Sigmoid colon (tissue), 7 donors: Measurements from ENCODE around the gene HMBS. TPM values are rescaled to one million over a fixed set of nuclear protein-coding genes. Genes with fewer than 3 reads are reported as not detected.
"Not testable (repeated sequence)": the region's sequence is repeated elsewhere in the genome, so short reads cannot be mapped to it uniquely, and the experiment has no call there.

Source experiments
- DNase-seq: peaks from one replicate; pipeline ENCODE4 v3.0.0-alpha.2; 2019
- H3K27ac ChIP-seq, 4 donors: fragments of 200-600 bp; sonication (generic); one replicate each; pipeline ENCODE4 v1.5.1; 2016 to 2019; ENCODE audit warnings: mild to moderate bottlenecking in 1 of 4
- H3K27me3 ChIP-seq, 3 donors: fragments of 200-600 bp; sonication (generic); one replicate each; pipeline ENCODE4 v1.5.1; 2019; ENCODE audit warnings: mild to moderate bottlenecking in 1 of 3
- H3K36me3 ChIP-seq, 4 donors: fragments of 200-600 bp; sonication (generic); one replicate each; pipeline ENCODE4 v1.5.1; 2016 to 2019
- H3K4me1 ChIP-seq, 4 donors: fragments of 200-600 bp; sonication (generic); one replicate each; pipeline ENCODE4 v1.5.1; 2017 to 2019
- H3K4me3 ChIP-seq, 4 donors: fragments of 200-600 bp; sonication (generic); one replicate each; pipeline ENCODE4 v1.5.1; 2017 to 2019; ENCODE audit warnings: mild to moderate bottlenecking in 2 of 4, moderate library complexity in 1 of 4
- H3K9me3 ChIP-seq, 4 donors: fragments of 200-600 bp in 3 of 4; sonication (generic) in 3 of 4; one replicate each; pipeline versions ENCODE4 v1.5.1 to v1.6.1; 2013 to 2019
- EP300 ChIP-seq, 4 donors: sonication (generic); formaldehyde crosslinking; IDR thresholded peaks; one replicate each; pipeline ENCODE4 v1.6.1; 2017; ENCODE audit warnings: antibody characterized with exemption in 4 of 4
- POLR2A ChIP-seq, 2 donors: fragments of 450-650 bp; IDR thresholded peaks; one replicate each; pipeline ENCODE4 v1.6.1; 2016; ENCODE audit warnings: antibody characterized with exemption in 2 of 2, mild to moderate bottlenecking in 2 of 2, moderate library complexity in 2 of 2
- POLR2AphosphoS5 ChIP-seq, 4 donors: sonication (generic); formaldehyde crosslinking; IDR thresholded peaks; one replicate each; pipeline ENCODE4 v1.6.1; 2017; ENCODE audit warnings: antibody characterized with exemption in 4 of 4
- WGBS, 2 donors: extraction: QIAGEN DNeasy Blood & Tissue Kit; methylation state at CpG; one replicate each; pipeline ENCODE4 v1.1.7; 2013; 5-methylcytosine and 5-hydroxymethylcytosine counted together
- intact Hi-C: fragments of 100-400 bp; cut with DNase I; formaldehyde crosslinking; loops from one replicate; pipeline ENCODE4 v1.15.1; 2023
- polyA plus RNA-seq, 3 donors: library from polyadenylated mRNA; stranded (reverse); fragments of 200-250 nt; gene quantifications; one replicate each; pipeline ENCODE4 v1.2.3, GENCODE V29; 2013
- total RNA-seq, 4 donors: library from RNA; depleted of rRNA; stranded (reverse); fragments of >200 nt; gene quantifications; one replicate each; pipeline ENCODE4 v1.1.0, GENCODE V29; 2016
- TF ChIP-seq, protein P1 (sequence below), 4 experiments: fragments of 450-650 bp in 3 of 4; fragments of 200-600 bp in 1 of 4; IDR thresholded peaks; one replicate each; pipeline ENCODE4 v1.5.1; 2016 to 2019; ENCODE audit warnings: antibody characterized with exemption in 4 of 4, mild to moderate bottlenecking in 3 of 4, moderate library complexity in 2 of 4
- donor health status: healthy with polysubstance abuse.
- donor health status: Bipolar disorder and iron deficiency.
- donor health status: healthy.

Gene HMBS
- total and polyA plus RNA-seq, 7 donors: 5.6 to 39.3 (median 15.2) TPM

DNA sequence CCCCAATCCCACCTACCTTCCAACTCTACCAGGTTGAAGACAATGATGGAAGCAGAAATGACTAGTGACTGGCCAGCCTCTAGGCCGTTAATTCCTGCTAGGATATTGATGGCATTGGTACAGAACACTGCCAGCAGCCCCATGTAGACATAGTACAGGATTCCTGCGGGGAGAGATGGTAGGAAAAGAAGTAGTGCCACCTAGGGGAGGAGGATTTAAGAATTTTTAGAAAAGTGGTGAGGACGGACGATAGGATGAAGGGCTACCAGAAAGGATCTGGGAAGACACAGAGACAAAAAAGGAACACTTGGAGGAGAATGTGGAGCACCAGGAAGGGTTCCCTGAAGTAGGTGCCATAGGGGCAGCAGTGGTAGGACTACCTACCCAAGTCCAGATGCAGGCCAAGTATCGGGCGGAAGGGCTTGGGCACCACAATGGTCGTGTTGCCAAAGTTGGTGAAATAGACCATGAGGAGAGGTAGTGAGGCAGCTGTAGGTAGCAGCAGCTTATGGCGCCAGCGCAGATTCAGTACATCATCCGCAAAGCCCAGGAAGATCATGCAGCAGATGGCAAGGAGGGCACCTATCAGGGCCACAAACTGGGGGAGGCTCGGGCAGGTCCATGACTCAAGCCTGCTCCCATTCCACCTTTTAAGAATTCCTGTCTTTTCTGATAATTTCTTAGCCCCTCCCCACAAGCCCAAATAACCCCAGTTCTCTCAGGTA lies 15.7 kb downstream of the HMBS start:
- TF ChIP-seq POLR2A (IDR thresholded peaks at IDR 0.05): no peak
- TF ChIP-seq POLR2AphosphoS5 (IDR thresholded peaks at IDR 0.05): no peak
- TF ChIP-seq EP300 (IDR thresholded peaks at IDR 0.05): no peak
- TF ChIP-seq, protein P1, sequence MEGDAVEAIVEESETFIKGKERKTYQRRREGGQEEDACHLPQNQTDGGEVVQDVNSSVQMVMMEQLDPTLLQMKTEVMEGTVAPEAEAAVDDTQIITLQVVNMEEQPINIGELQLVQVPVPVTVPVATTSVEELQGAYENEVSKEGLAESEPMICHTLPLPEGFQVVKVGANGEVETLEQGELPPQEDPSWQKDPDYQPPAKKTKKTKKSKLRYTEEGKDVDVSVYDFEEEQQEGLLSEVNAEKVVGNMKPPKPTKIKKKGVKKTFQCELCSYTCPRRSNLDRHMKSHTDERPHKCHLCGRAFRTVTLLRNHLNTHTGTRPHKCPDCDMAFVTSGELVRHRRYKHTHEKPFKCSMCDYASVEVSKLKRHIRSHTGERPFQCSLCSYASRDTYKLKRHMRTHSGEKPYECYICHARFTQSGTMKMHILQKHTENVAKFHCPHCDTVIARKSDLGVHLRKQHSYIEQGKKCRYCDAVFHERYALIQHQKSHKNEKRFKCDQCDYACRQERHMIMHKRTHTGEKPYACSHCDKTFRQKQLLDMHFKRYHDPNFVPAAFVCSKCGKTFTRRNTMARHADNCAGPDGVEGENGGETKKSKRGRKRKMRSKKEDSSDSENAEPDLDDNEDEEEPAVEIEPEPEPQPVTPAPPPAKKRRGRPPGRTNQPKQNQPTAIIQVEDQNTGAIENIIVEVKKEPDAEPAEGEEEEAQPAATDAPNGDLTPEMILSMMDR (IDR thresholded peaks at IDR 0.05): no peak
- Histone ChIP-seq H3K27ac (peak overlapping the region in 1 of 4 donors; percentile 84), H3K36me3 (peaks cover 7 to 24% (median 9%) of the 10 kb centered on the region in 4 donors), H3K9me3 (no peaks in the 10 kb centered on the region), H3K4me1 (peaks cover 0 to 31% (median 28%) of the 10 kb centered on the region in 4 donors), H3K4me3 (peak overlapping the region in 3 of 4 donors; percentile 78 to 82 (median 79)), H3K27me3 (no peaks in the 10 kb centered on the region)
- intact Hi-C loops: loop anchor here (5.0 kb wide), 1 partner anchor 107 kb away; the partner anchor contains the start of gene CBL
- 45 to 54% methylated on average over 11 of the region's 11 CpGs for WGBS, 2 donors
- DNase-seq: no peak

DNA sequence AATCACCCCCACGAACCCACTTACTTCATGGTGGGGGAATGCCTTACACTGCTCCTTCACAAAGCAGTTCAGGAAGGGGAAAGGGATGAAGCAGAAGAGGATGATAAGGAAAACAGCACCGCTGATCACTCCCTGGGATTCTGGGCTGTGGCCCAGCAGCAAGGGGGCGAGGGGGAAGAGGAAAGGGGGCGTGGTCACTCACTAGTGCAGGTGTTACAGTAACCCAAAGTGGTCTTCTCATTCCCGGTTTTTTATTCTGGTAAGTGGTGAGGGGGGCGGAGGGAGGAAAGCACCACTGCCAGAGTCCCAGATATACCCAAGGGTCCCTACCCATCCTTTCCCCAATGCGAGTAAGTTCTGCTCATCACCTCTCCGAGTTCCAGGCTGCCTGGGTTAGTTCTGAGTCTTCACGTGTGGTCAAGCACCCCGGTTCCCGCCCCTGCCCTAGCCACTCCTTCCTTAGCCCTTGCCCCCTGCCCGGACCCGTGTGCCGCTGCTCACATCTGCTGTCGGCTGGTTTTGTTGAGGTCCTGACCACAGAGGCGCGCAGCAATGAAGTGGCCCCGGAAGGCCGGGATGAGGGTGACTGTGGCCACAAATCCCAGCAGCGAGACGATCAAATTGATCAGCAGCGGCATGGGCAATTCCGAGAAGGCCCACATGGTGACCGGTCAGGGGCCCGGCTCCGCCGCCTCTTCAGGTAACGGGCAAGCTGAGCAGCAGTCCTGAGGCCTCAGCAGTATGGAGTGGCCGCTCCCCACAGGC lies 16.5 kb downstream of the HMBS start:
- DNase-seq: no peak
- WGBS, 2 donors: 0 to 2% methylated on average over 29 of the region's 29 CpGs
- intact Hi-C loops: loop anchor here (5.0 kb wide), 1 partner anchor 106 kb away; the partner anchor contains the start of gene CBL
- Histone ChIP-seq H3K4me1 (peaks cover 0 to 29% (median 26%) of the 10 kb centered on the region in 4 donors), H3K27ac (peak overlapping the region; percentile 84 to 92 (median 90)), H3K4me3 (peak overlapping the region; percentile 77 to 82 (median 78)), H3K27me3 (no peaks in the 10 kb centered on the region), H3K9me3 (no peaks in the 10 kb centered on the region), H3K36me3 (peaks cover 7 to 24% (median 9%) of the 10 kb centered on the region in 4 donors)
- no peak for TF ChIP-seq POLR2AphosphoS5 (IDR thresholded peaks at IDR 0.05)
- TF ChIP-seq, protein P1 (IDR thresholded peaks at IDR 0.05): peak in 2 of 4 experiments; percentile 14 to 33

DNA sequence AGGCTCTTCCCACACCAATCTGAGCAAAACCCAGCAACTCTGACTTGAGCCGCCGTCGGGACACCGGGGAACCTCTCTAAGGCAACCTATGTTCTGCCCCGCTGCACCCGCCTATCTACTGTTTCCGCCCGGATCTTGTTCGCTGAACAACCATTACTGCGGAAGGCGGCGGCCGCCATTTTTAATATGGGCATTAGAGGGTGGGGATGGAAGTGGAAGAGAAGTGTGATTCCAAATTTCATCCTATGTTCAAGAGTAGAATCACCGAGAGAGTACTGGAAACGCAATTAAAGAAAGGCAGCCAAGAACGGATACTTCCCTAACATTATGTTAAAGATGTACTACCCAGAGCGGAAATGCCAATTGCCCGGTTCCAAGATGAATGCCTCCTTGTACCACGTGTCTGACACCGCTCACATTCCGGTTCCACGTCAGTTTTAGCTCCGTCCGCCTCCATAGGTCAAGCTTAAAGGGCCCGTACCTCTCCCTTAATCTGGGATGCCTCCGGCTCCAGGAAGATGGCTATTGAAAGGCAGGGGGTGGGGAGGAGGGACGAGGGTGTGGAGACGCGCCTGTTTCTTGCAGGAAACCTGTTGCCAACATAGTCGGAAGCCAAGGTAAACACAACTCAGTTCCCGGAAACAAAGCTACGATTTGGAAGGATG lies 17.2 kb downstream of the HMBS start, which contains the start of gene DPAGT1:
Gene DPAGT1 (minus strand): TSS at position 95 of the 665 bp plus-strand sequence. CDS start 198 bp downstream, outside the sequence.
- Histone ChIP-seq H3K27ac (peak within 1 kb of the TSS; percentile 84 to 92 (median 90)), H3K27me3 (no peaks in the 10 kb centered on the region), H3K4me1 (peaks cover 0 to 36% (median 32%) of the 10 kb centered on the region in 4 donors), H3K4me3 (peak within 1 kb of the TSS; percentile 77 to 82 (median 78)), H3K9me3 (no peaks in the 10 kb centered on the region), H3K36me3 (peaks cover 7 to 18% (median 9%) of the 10 kb centered on the region in 4 donors)
- intact Hi-C loops: loop anchor here (5.0 kb wide), 1 partner anchor 105 kb away; the partner anchor contains the start of gene CBL
- no peak for TF ChIP-seq EP300 (IDR thresholded peaks at IDR 0.05)
- TF ChIP-seq POLR2A (IDR thresholded peaks at IDR 0.05): peak in 1 of 2 donors; percentile 37
- peak in 3 of 4 donors; percentile 47 to 71 (median 58) for TF ChIP-seq POLR2AphosphoS5 (IDR thresholded peaks at IDR 0.05)
- TF ChIP-seq, protein P1 (IDR thresholded peaks at IDR 0.05): peak in 1 of 4 experiments; percentile 1
- peak; percentile 97 for DNase-seq
- 0 to 1% methylated on average over 32 of the region's 32 CpGs for WGBS, 2 donors

GRCh38 chr11:119103161-119103664 lies 18.5 kb downstream of the HMBS start:
- not testable (repeated sequence) for DNase-seq, H3K27me3 ChIP-seq, H3K9me3 ChIP-seq, H3K36me3 ChIP-seq
- peak overlapping the region in 3 of 4 donors; percentile 78 to 82 (median 79) for H3K4me3 ChIP-seq
- WGBS, 2 donors: 68 to 87% methylated on average over 18 of the region's 18 CpGs
- intact Hi-C loops: loop anchor here (5.0 kb wide), 1 partner anchor 104 kb away; the partner anchor contains the start of gene CBL
- H3K27ac ChIP-seq: peak overlapping the region; percentile 84 to 92 (median 90)
- peaks cover 0 to 42% (median 37%) of the 10 kb centered on the region in 4 donors for H3K4me1 ChIP-seq
